ENCODE data around the gene AADACL4. TPM values are rescaled to one million over a fixed set of nuclear protein-coding genes. Genes with fewer than 3 reads are reported as not detected.
"Not testable (repeated sequence)": the region's sequence is repeated elsewhere in the genome, so short reads cannot be mapped to it uniquely, and the experiment has no call there.

AADACL4 gene
- total RNA-seq, 1 donor from 2014 or later, result not detected

GRCh38 chr1:12643079-12643478 lies 806 bp upstream of the AADACL4 start:
- no peak overlapping the region for H2AFZ ChIP-seq (ENCODE audit: low read depth, low read length)
- Mint-ChIP-seq H3K27me3 (ENCODE audit: low read depth, unreplicated experiment) (peaks cover 14% of the 10 kb centered on the region), H3K4me1 (ENCODE audit: low read depth, unreplicated experiment) (no peaks in the 10 kb centered on the region), H3K36me3 (ENCODE audit: low read depth, unreplicated experiment) (no peaks in the 10 kb centered on the region), H3K27ac (ENCODE audit: unreplicated experiment) (no peak overlapping the region), H3K4me3 (ENCODE audit: unreplicated experiment) (no peak overlapping the region), H3K9me3 (ENCODE audit: unreplicated experiment) (peaks cover 35% of the 10 kb centered on the region)
- TF ChIP-seq EZH2 (IDR thresholded peaks at IDR 0.05; ENCODE audit: insufficient read depth, low read length) (no peak), CTCF (IDR thresholded peaks at IDR 0.05; ENCODE audit: insufficient read depth, low read depth, low read length) (no peak)
- no peaks in the 10 kb centered on the region for H3K4me1 ChIP-seq (ENCODE audit: insufficient read depth, low read length)
- H3K9me3 ChIP-seq (ENCODE audit: insufficient read depth, low read depth, low read length), result peaks cover 11% of the 10 kb centered on the region
- H3K27me3 ChIP-seq (ENCODE audit: insufficient read depth, low read length), result peaks cover 2% of the 10 kb centered on the region
- no peak overlapping the region for H3K27ac ChIP-seq (ENCODE audit: low read depth, low read length)
- no peak overlapping the region for H3K4me3 ChIP-seq (ENCODE audit: insufficient read depth, low read depth, low read length)
- FAIRE-seq (no peak), DNase-seq (ENCODE audit: low read depth) (no peak)
- H3K9ac ChIP-seq (ENCODE audit: low read length), result no peak overlapping the region
- H3K36me3 ChIP-seq (ENCODE audit: insufficient read depth, low read length), result no peaks in the 10 kb centered on the region
- no peak overlapping the region for H3K4me2 ChIP-seq (ENCODE audit: low read length)
- H4K20me1 ChIP-seq (ENCODE audit: insufficient read depth, low read length), result no peaks in the 10 kb centered on the region
- no peaks in the 10 kb centered on the region for H3K79me2 ChIP-seq (ENCODE audit: insufficient read depth, low read length)

GRCh38 chr1:12644237-12644636 lies 352 bp downstream of the AADACL4 start:
- H3K36me3 Mint-ChIP-seq (ENCODE audit: low read depth, unreplicated experiment), result no peaks in the 10 kb centered on the region
- DNase-seq (ENCODE audit: low read depth), result no peak
- Histone ChIP-seq H3K27ac (ENCODE audit: low read depth, low read length) (no peak overlapping the region), H3K27me3 (ENCODE audit: insufficient read depth, low read length) (peaks cover 2% of the 10 kb centered on the region), H3K36me3 (ENCODE audit: insufficient read depth, low read length) (no peaks in the 10 kb centered on the region), H3K4me3 (ENCODE audit: insufficient read depth, low read depth, low read length) (no peak overlapping the region), H3K9me3 (ENCODE audit: insufficient read depth, low read depth, low read length) (peaks cover 9% of the 10 kb centered on the region), H2AFZ (ENCODE audit: low read depth, low read length) (no peak overlapping the region), H4K20me1 (ENCODE audit: insufficient read depth, low read length) (no peaks in the 10 kb centered on the region), H3K4me1 (ENCODE audit: insufficient read depth, low read length) (no peaks in the 10 kb centered on the region), H3K79me2 (ENCODE audit: insufficient read depth, low read length) (no peaks in the 10 kb centered on the region), H3K9ac (ENCODE audit: low read length) (no peak overlapping the region), H3K4me2 (ENCODE audit: low read length) (no peak overlapping the region)
- no peaks in the 10 kb centered on the region for H3K4me1 Mint-ChIP-seq (ENCODE audit: low read depth, unreplicated experiment)
- peaks cover 20% of the 10 kb centered on the region for H3K27me3 Mint-ChIP-seq (ENCODE audit: low read depth, unreplicated experiment)
- FAIRE-seq, result no peak
- H3K9me3 Mint-ChIP-seq (ENCODE audit: unreplicated experiment), result peaks cover 30% of the 10 kb centered on the region
- TF ChIP-seq CTCF (IDR thresholded peaks at IDR 0.05; ENCODE audit: insufficient read depth, low read depth, low read length) (no peak), EZH2 (IDR thresholded peaks at IDR 0.05; ENCODE audit: insufficient read depth, low read length) (no peak)
- no peak overlapping the region for H3K27ac Mint-ChIP-seq (ENCODE audit: unreplicated experiment)
- no peak overlapping the region for H3K4me3 Mint-ChIP-seq (ENCODE audit: unreplicated experiment)

- peaks cover 6% of the 10 kb centered on the region for H3K9me3 ChIP-seq (ENCODE audit: insufficient read depth, low read depth, low read length)
- H3K27ac Mint-ChIP-seq (ENCODE audit: unreplicated experiment), result no peak overlapping the region
- peaks cover 25% of the 10 kb centered on the region for H3K9me3 Mint-ChIP-seq (ENCODE audit: unreplicated experiment)
- no peak overlapping the region for H3K4me2 ChIP-seq (ENCODE audit: low read length)
- H3K27me3 Mint-ChIP-seq (ENCODE audit: low read depth, unreplicated experiment), result peaks cover 21% of the 10 kb centered on the region
- H3K36me3 Mint-ChIP-seq (ENCODE audit: low read depth, unreplicated experiment), result no peaks in the 10 kb centered on the region
- H3K36me3 ChIP-seq (ENCODE audit: insufficient read depth, low read length), result no peaks in the 10 kb centered on the region
- no peak overlapping the region for H3K4me3 Mint-ChIP-seq (ENCODE audit: unreplicated experiment)
- no peak for TF ChIP-seq EZH2 (IDR thresholded peaks at IDR 0.05; ENCODE audit: insufficient read depth, low read length)
- TF ChIP-seq CTCF (IDR thresholded peaks at IDR 0.05; ENCODE audit: insufficient read depth, low read depth, low read length), result no peak
- H3K4me3 ChIP-seq (ENCODE audit: insufficient read depth, low read depth, low read length), result no peak overlapping the region
- H3K4me1 Mint-ChIP-seq (ENCODE audit: low read depth, unreplicated experiment), result no peaks in the 10 kb centered on the region
- no peak overlapping the region for H2AFZ ChIP-seq (ENCODE audit: low read depth, low read length)
- no peak overlapping the region for H3K27ac ChIP-seq (ENCODE audit: low read depth, low read length)
- no peaks in the 10 kb centered on the region for H3K79me2 ChIP-seq (ENCODE audit: insufficient read depth, low read length)
- no peak for FAIRE-seq
- no peaks in the 10 kb centered on the region for H4K20me1 ChIP-seq (ENCODE audit: insufficient read depth, low read length)
- H3K9ac ChIP-seq (ENCODE audit: low read length), result no peak overlapping the region
- peaks cover 2% of the 10 kb centered on the region for H3K27me3 ChIP-seq (ENCODE audit: insufficient read depth, low read length)
- H3K4me1 ChIP-seq (ENCODE audit: insufficient read depth, low read length), result no peaks in the 10 kb centered on the region
- DNase-seq (ENCODE audit: low read depth), result no peak
Measured at GRCh38 chr1:12644829-12645228, 944 bp downstream of the AADACL4 start.

- not testable (repeated sequence) for H3K4me2 ChIP-seq (ENCODE audit: low read length); H2AFZ ChIP-seq (ENCODE audit: low read depth, low read length); H3K4me3 ChIP-seq (ENCODE audit: insufficient read depth, low read depth, low read length); H3K4me3 Mint-ChIP-seq (ENCODE audit: unreplicated experiment); H3K4me1 Mint-ChIP-seq (ENCODE audit: low read depth, unreplicated experiment); H3K27ac Mint-ChIP-seq (ENCODE audit: unreplicated experiment); H3K4me1 ChIP-seq (ENCODE audit: insufficient read depth, low read length); FAIRE-seq; H3K9ac ChIP-seq (ENCODE audit: low read length); H3K27ac ChIP-seq (ENCODE audit: low read depth, low read length); H3K36me3 ChIP-seq (ENCODE audit: insufficient read depth, low read length); DNase-seq (ENCODE audit: low read depth); H3K36me3 Mint-ChIP-seq (ENCODE audit: low read depth, unreplicated experiment); H3K9me3 ChIP-seq (ENCODE audit: insufficient read depth, low read depth, low read length); H4K20me1 ChIP-seq (ENCODE audit: insufficient read depth, low read length); H3K27me3 ChIP-seq (ENCODE audit: insufficient read depth, low read length); H3K79me2 ChIP-seq (ENCODE audit: insufficient read depth, low read length)
- peaks cover 25% of the 10 kb centered on the region for H3K27me3 Mint-ChIP-seq (ENCODE audit: low read depth, unreplicated experiment)
- H3K9me3 Mint-ChIP-seq (ENCODE audit: unreplicated experiment), result peaks cover 20% of the 10 kb centered on the region
Measured at GRCh38 chr1:12645401-12645800, 1.5 kb downstream of the AADACL4 start.
